ENCODE data around the gene USP31. TPM values are rescaled to one million over a fixed set of nuclear protein-coding genes. Genes with fewer than 3 reads are reported as not detected.

The USP31 gene
- total and polyA plus RNA-seq, 2 of the 13 experiments (the other 11 are each of a cell fraction or from before 2014, with no cell fraction given) = 22.5 to 23.3 TPM

- TF ChIP-seq, protein P1, sequence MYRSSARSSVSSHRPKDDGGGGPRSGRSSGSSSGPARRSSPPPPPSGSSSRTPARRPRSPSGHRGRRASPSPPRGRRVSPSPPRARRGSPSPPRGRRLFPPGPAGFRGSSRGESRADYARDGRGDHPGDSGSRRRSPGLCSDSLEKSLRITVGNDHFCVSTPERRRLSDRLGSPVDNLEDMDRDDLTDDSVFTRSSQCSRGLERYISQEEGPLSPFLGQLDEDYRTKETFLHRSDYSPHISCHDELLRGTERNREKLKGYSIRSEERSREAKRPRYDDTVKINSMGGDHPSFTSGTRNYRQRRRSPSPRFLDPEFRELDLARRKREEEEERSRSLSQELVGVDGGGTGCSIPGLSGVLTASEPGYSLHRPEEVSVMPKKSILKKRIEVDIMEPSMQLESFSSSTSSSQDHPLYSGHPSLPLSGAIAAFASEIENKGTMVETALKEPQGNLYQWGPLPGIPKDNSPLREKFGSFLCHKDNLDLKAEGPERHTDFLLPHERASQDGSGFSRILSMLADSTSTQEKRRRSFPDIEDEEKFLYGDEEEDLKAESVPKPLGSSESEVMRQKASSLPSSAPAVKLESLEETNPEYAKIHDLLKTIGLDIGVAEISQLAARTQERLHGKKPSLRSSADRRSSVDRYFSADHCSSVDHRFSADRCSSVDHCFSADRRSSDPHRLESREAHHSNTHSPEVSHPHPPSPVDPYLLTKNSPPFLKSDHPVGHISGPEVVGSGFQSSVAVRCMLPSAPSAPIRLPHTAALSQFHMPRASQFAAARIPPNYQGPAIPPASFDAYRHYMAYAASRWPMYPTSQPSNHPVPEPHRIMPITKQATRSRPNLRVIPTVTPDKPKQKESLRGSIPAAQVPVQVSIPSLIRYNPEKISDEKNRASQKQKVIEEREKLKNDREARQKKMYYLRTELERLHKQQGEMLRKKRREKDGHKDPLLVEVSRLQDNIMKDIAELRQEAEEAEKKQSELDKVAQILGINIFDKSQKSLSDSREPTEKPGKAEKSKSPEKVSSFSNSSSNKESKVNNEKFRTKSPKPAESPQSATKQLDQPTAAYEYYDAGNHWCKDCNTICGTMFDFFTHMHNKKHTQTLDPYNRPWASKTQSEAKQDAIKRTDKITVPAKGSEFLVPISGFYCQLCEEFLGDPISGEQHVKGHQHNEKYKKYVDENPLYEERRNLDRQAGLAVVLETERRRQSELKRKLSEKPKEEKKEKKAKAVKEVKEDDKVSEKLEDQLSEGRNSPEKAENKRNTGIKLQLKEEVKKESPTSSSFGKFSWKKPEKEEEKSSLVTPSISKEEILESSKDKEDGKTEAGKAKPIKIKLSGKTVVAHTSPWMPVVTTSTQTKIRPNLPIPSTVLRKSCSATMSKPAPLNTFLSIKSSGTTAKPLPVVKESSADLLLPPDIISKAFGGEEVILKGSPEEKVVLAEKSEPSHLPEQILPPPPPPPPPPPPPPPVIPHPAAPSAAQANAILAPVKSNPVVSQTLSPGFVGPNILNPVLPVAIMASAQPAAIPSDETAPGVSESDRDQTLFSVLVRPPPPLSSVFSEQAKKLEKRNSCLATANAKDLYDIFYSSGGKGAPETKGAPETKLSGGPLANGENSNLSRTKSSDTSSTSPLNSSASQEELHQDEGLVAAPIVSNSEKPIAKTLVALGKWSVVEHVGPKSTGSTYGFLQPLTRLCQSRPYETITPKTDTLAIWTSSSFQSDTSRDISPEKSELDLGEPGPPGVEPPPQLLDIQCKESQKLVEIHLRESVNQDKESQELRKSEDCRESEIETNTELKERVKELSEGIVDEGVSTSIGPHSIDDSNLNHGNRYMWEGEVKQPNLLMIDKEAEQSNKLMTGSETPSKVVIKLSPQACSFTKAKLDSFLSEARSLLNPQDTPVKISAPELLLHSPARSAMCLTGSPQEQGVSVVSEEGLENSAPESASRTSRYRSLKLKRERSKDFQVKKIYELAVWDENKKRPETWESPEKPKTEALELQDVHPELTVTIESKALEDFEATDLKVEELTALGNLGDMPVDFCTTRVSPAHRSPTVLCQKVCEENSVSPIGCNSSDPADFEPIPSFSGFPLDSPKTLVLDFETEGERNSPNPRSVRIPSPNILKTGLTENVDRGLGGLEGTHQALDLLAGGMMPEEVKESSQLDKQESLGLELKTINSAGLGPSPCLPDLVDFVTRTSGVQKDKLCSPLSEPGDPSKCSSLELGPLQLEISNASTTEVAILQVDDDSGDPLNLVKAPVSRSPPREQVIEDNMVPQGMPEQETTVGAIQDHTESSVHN (CRISPR knock-in tag; IDR thresholded peaks at IDR 0.05) = peak; percentile 82; the same call in 1 of the 2 replicates
- TF ChIP-seq ARNT2 (CRISPR knock-in tag; IDR thresholded peaks at IDR 0.05; ENCODE audit: low read depth) (0 out of 2 replicates have a peak, but pooled peaks have one; percentile 29), AGO2 (optimal IDR thresholded peaks at IDR 0.05; ENCODE audit: low read depth, low read length) (no peak), HINFP (CRISPR knock-in tag; IDR thresholded peaks at IDR 0.05; ENCODE audit: low read depth) (peak; percentile 79; the same call in 1 of the 2 replicates), SRY (CRISPR knock-in tag; IDR thresholded peaks at IDR 0.05) (peak; percentile 63; the same call in 1 of the 2 replicates), ZNF709 (CRISPR knock-in tag; IDR thresholded peaks at IDR 0.05) (no peak), ELF3 (CRISPR knock-in tag; IDR thresholded peaks at IDR 0.05) (peak; percentile 73), NONO (IDR thresholded peaks at IDR 0.05) (no peak), NONO (CRISPR knock-in tag; conservative IDR thresholded peaks at IDR 0.05) (peak; percentile 86), ZFP62 (CRISPR knock-in tag; IDR thresholded peaks at IDR 0.05) (no peak), ESRRA (CRISPR knock-in tag; IDR thresholded peaks at IDR 0.05; ENCODE audit: low read depth) (peak; percentile 64; the same call in 1 of the 2 replicates), ATF7-NPFF (CRISPR knock-in tag; IDR thresholded peaks at IDR 0.05; ENCODE audit: low read depth) (peak; percentile 36), HOXA3 (CRISPR knock-in tag; IDR thresholded peaks at IDR 0.05) (peak; percentile 48; the same call in 1 of the 2 replicates), NFATC3 (CRISPR knock-in tag; IDR thresholded peaks at IDR 0.05) (0 out of 2 replicates have a peak, but pooled peaks have one; percentile 22), MAZ (IDR thresholded peaks at IDR 0.05; ENCODE audit: borderline replicate concordance, low read depth, low read length) (no peak; the same call in 1 of the 2 replicates), MAZ (CRISPR knock-in tag; IDR thresholded peaks at IDR 0.05; ENCODE audit: low read depth) (peak; percentile 69; the same call in 1 of the 2 replicates)
- TF ChIP-seq, protein P2, sequence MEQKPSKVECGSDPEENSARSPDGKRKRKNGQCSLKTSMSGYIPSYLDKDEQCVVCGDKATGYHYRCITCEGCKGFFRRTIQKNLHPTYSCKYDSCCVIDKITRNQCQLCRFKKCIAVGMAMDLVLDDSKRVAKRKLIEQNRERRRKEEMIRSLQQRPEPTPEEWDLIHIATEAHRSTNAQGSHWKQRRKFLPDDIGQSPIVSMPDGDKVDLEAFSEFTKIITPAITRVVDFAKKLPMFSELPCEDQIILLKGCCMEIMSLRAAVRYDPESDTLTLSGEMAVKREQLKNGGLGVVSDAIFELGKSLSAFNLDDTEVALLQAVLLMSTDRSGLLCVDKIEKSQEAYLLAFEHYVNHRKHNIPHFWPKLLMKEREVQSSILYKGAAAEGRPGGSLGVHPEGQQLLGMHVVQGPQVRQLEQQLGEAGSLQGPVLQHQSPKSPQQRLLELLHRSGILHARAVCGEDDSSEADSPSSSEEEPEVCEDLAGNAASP (CRISPR knock-in tag; IDR thresholded peaks at IDR 0.05; ENCODE audit: borderline replicate concordance) = peak; percentile 71; the same call in 1 of the 2 replicates
- TF ChIP-seq, protein P3, sequence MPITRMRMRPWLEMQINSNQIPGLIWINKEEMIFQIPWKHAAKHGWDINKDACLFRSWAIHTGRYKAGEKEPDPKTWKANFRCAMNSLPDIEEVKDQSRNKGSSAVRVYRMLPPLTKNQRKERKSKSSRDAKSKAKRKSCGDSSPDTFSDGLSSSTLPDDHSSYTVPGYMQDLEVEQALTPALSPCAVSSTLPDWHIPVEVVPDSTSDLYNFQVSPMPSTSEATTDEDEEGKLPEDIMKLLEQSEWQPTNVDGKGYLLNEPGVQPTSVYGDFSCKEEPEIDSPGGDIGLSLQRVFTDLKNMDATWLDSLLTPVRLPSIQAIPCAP (CRISPR knock-in tag; IDR thresholded peaks at IDR 0.05; ENCODE audit: low read depth) = peak; percentile 53; the same call in 1 of the 2 replicates
Measured at GRCh38 chr16:23182206-23182678, 33.0 kb upstream of the USP31 start (continued).

Data from HepG2 (cell line).